IPS-NIHi7 (cell line): ENCODE results near the gene EFCAB5.
"Not testable (repeated sequence)": the region's sequence is repeated elsewhere in the genome, so short reads cannot be mapped to it uniquely, and the experiment has no call there.

ENCODE experiments used
- DNase-seq: peaks from one replicate; pipeline ENCODE4 v3.0.0; 2012; ENCODE audit warnings: mixed read lengths; ENCODE audit errors: extremely low spot score

Gene EFCAB5

GRCh38 chr17:29941334-29941733 is at the start of gene EFCAB5:
Gene EFCAB5, plus strand, starts transcription at chr17:29941634. Its CDS starts 163 bp downstream, at chr17:29941797.
- DNase-seq: no peak

- no peak for DNase-seq
Measured at GRCh38 chr17:29892201-29892600, 49.2 kb upstream of the EFCAB5 start.

- DNase-seq: not testable (repeated sequence)
Measured at GRCh38 chr17:29897136-29897535, 44.3 kb upstream of the EFCAB5 start.

GRCh38 chr17:29903471-29903870 is 38.0 kb upstream of the EFCAB5 start:
- DNase-seq: no peak

GRCh38 chr17:29905086-29905878 is 36.2 kb upstream of the EFCAB5 start:
- no peak for DNase-seq

GRCh38 chr17:29905879-29906167 is 35.6 kb upstream of the EFCAB5 start:
- no peak for DNase-seq

- DNase-seq: no peak
Measured at GRCh38 chr17:29906969-29907368, 34.5 kb upstream of the EFCAB5 start.

- DNase-seq: no peak
Measured at GRCh38 chr17:29909236-29910003, 32.0 kb upstream of the EFCAB5 start.

- no peak for DNase-seq
Measured at GRCh38 chr17:29911641-29912177, 29.7 kb upstream of the EFCAB5 start.

GRCh38 chr17:29914819-29915537 is 26.5 kb upstream of the EFCAB5 start:
- DNase-seq: no peak

GRCh38 chr17:29918016-29918415 is 23.4 kb upstream of the EFCAB5 start:
- no peak for DNase-seq

GRCh38 chr17:29918922-29919856 is 22.2 kb upstream of the EFCAB5 start:
- no peak for DNase-seq

- DNase-seq: no peak
Measured at GRCh38 chr17:29924786-29925185, 16.6 kb upstream of the EFCAB5 start.

- no peak for DNase-seq
Measured at GRCh38 chr17:29927546-29927945, 13.9 kb upstream of the EFCAB5 start.

- peak; percentile 29 for DNase-seq
Measured at GRCh38 chr17:29929006-29929532, 12.4 kb upstream of the EFCAB5 start.

- peak; percentile 86 for DNase-seq
Measured at GRCh38 chr17:29929533-29930408, 11.7 kb upstream of the EFCAB5 start, which contains the start of gene SSH2. Gene SSH2, minus strand, starts transcription at chr17:29930228. Its CDS starts 228 bp downstream, at chr17:29930000.

GRCh38 chr17:29930409-29931010 is 10.9 kb upstream of the EFCAB5 start:
- peak; percentile 8 for DNase-seq

GRCh38 chr17:29931231-29931932 is 10.1 kb upstream of the EFCAB5 start:
- peak; percentile 26 for DNase-seq

GRCh38 chr17:29933379-29933778 is 8.1 kb upstream of the EFCAB5 start:
- peak; percentile 52 for DNase-seq
